Measurements from ENCODE around the gene CALML5. TPM values are rescaled to one million over a fixed set of nuclear protein-coding genes. Genes with fewer than 3 reads are reported as not detected.

Gene CALML5, protein sequence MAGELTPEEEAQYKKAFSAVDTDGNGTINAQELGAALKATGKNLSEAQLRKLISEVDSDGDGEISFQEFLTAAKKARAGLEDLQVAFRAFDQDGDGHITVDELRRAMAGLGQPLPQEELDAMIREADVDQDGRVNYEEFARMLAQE
- total RNA-seq, result not detected in 2 replicates

DNA sequence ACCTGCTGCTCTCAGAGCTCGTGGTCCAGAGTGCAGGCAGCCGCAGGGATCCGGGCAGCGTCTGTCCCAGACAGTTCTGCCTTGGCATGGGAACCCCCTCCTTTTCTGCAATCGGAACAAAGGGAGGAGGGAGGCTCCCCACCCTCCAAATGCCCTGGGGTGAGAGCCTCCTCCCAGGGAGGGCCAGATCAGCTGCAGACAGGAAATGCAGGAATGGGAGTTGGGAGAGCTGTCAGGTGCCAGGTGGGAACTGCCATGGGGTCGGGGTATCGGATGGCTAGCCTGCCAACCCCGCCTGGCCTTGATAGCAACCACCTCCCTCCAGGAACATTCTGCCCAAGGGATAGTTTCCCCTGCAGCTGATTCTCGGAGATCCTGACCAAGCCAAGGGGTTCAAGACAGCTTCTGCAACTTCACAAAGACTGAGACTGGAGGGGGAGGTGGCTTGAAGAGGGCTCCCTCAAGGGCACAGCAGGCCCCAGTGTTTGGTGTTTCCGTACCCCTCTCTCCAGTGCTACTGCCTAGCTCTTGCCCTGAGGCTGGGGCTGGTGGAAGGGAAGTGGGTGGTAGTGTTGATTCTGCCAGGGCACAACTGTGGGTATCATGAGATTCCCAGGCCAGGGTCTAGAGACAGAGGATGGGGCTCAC is at the start of gene CALML5:
TSS of gene CALML5 (minus strand) at position 78 of the 648 bp plus-strand sequence. CDS start 132 bp downstream, outside the sequence.
- intact Hi-C loops (cut with micrococcal nuclease), result no loop called here

DNA sequence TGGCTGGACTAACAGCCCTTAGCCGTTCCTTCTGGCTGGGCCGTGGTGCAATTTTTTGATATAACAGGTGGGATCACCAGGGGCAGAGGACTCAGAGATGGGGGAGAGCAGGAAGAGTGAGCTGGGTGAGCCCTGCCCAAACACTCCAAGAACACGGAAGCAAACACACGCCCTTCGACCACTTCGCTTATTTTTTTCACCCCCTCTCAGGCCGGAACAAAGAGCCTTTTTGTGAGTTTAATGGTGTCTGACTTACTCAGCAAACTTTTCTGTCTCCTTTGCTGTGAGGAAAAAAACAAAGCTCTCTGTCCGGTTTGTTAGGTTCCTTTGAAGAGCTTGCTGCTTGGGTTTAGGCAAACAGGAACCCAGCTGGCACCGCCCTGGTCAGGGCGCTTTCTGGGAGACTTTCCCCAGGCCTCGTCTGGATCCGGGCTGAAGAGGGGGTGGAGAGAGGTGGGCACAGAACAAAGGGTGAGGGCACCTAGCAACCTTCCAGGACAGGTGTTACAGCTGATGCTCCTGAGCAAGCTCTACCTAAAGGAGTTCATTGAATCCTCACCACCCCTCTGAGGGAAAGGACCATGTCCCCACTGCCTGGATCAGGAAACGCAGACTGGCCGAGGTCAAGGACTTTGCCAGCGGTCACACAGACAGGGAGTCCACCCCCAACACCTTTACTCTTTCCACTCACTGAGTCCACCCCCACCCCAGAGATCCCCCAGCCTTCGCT is 48.7 kb upstream of the CALML5 start:
- intact Hi-C loops (cut with micrococcal nuclease), result loop anchor here (5.0 kb wide), 1 partner anchor 74 kb away; no protein-coding TSS in a partner anchor

DNA sequence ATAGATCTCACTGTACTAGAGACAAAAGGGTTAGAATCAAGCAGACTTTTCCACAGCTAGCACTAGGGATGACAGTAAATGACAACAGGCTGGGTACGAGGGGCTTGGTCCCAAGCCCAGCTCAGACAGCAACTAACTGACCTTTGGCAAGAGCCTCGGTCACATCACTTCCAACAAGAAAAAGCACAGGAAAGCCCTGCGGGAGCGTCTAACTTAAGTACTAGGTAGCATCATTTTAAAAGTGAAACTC is 48.2 kb upstream of the CALML5 start:
- intact Hi-C loops (cut with micrococcal nuclease), result loop anchor here (5.0 kb wide), 1 partner anchor 75 kb away; no protein-coding TSS in a partner anchor

GRCh38 chr10:5546891-5547680 is 47.7 kb upstream of the CALML5 start:
- intact Hi-C loops (cut with micrococcal nuclease), result loop anchor here (5.0 kb wide), 1 partner anchor 75 kb away; no protein-coding TSS in a partner anchor

- intact Hi-C loops (cut with micrococcal nuclease), result loop anchor here (5.0 kb wide), 1 partner anchor 76 kb away; no protein-coding TSS in a partner anchor
Observed at GRCh38 chr10:5545778-5546710, 46.7 kb upstream of the CALML5 start.

- intact Hi-C loops (cut with micrococcal nuclease), result loop anchor here (5.0 kb wide), 1 partner anchor 77 kb away; no protein-coding TSS in a partner anchor
Observed at GRCh38 chr10:5545426-5545777, 46.0 kb upstream of the CALML5 start.

DNA sequence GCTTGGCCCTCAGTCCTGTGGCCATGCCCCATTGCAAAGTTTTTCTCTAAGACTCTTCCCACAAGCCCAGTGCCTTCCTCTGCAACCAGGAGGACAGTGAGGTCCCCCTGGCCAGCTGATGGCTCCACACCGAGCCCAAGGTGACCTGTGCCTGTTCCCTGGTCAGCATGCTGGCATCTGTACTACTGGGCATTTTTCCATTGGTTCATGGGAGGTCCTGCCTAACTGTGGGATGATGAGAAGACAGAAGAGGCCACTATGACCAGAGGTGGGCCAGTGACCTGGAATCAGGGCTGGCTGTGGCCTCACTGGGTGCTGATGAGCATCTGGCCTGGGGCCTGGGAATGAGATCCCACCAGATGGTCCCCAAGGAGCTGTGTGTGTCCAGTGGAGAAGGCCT is 45.6 kb upstream of the CALML5 start:
- intact Hi-C loops (cut with micrococcal nuclease), result loop anchor here (5.0 kb wide), 1 partner anchor 77 kb away; no protein-coding TSS in a partner anchor

- intact Hi-C loops (cut with micrococcal nuclease), result no loop called here
Observed at GRCh38 chr10:5544216-5544805, 44.9 kb upstream of the CALML5 start.

- intact Hi-C loops (cut with micrococcal nuclease), result no loop called here
Observed at GRCh38 chr10:5543623-5544022, 44.3 kb upstream of the CALML5 start.

GRCh38 chr10:5542100-5542499 is 42.7 kb upstream of the CALML5 start:
- intact Hi-C loops (cut with micrococcal nuclease), result no loop called here

DNA sequence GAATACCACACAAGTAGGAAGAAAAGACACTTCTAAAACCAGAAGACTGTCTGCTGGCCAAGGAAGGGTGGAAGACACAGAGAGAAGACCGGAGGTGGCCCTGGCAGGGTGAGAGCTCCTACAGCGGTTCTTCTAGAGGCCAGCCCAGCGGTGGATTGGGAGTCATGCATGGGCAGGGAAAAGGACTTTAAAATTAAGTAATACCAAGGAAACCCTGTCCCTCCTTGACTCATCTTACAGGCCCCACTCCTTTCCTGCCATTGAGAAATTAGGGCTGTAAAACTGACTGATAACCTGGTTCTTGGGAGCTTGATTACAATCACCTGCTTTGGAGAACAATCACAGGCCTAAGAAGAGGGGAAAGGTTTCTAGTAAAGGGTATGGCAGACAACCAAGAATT is 41.5 kb upstream of the CALML5 start:
- intact Hi-C loops (cut with micrococcal nuclease), result no loop called here

DNA sequence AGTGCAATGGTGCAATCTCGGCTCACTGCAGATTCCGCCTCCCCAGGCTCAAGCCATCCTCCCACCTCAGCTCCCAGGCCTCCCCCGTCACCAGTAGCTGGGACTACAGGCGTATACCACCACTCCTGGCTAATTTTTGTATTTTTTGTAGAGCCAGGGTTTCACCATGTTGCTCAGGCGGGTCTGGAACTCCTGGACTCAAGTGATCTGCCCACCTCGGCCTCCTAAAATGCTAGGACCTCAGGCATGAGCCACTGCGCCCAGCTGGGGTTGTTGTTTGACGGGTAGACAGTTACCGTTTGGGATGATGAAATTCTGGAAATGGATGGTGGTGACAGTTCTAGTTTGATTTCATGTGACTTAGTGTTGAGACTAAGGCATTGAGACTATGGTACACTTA is 40.7 kb upstream of the CALML5 start:
- intact Hi-C loops (cut with micrococcal nuclease), result no loop called here

DNA sequence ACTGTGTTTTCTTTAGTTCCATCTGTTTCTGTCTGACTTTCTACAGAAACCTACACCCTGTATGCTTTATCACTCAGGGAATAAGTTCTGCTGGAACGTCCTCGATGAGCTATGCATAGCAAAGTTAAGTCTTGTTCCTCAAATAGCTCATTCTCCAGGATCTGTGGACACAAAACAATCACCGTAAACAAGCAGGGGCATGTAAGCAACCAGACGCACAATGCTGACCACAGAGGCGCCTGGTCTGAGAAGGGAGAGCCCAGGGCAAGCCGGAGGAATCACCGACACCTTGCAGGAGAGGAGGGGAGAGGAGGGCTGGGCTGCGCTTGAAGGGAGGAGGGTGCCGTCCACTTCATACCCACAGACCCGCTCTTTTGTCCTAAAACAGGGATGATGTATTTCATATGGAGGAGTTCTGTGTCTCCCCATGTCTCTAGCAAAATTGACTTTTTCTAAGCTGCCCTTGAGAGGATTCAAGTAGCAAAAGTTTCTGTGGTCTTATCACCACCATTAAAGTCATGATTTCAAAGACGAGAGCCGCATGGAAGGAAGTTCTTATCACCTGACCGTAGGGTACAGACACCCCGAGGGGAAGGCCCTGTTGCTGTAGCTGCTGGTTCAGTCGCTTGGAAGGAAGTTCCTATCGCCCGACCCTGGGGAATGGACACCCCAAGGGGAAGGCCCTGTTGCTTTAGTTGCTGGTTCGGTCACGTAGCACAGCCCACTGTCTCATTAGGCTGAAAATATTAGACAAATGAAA is 39.7 kb upstream of the CALML5 start:
- intact Hi-C loops (cut with micrococcal nuclease), result no loop called here

- intact Hi-C loops (cut with micrococcal nuclease), result no loop called here
Observed at GRCh38 chr10:5538446-5538845, 39.1 kb upstream of the CALML5 start.

DNA sequence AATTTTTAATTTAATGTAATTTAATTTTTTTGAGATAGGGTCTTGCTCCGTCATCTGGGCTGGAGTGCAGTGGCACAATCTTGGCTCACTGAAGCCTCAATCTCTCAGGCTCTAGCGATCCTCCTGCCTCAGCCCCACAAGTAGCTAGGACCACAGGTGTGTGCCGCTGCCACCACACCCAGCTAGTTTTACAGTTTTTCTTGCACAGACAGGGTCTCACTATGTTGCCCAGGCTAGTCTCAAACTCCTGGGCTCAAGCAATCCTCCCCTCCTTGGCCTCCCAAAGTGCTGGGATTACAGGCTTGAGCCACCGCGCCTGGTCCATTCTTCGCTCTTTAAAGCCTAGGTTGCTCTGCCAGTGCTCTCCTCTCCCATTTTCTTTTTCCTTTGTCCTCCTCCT is 38.3 kb upstream of the CALML5 start:
- intact Hi-C loops (cut with micrococcal nuclease), result no loop called here

GRCh38 chr10:5536486-5537081 is 37.2 kb upstream of the CALML5 start:
- intact Hi-C loops (cut with micrococcal nuclease), result no loop called here

DNA sequence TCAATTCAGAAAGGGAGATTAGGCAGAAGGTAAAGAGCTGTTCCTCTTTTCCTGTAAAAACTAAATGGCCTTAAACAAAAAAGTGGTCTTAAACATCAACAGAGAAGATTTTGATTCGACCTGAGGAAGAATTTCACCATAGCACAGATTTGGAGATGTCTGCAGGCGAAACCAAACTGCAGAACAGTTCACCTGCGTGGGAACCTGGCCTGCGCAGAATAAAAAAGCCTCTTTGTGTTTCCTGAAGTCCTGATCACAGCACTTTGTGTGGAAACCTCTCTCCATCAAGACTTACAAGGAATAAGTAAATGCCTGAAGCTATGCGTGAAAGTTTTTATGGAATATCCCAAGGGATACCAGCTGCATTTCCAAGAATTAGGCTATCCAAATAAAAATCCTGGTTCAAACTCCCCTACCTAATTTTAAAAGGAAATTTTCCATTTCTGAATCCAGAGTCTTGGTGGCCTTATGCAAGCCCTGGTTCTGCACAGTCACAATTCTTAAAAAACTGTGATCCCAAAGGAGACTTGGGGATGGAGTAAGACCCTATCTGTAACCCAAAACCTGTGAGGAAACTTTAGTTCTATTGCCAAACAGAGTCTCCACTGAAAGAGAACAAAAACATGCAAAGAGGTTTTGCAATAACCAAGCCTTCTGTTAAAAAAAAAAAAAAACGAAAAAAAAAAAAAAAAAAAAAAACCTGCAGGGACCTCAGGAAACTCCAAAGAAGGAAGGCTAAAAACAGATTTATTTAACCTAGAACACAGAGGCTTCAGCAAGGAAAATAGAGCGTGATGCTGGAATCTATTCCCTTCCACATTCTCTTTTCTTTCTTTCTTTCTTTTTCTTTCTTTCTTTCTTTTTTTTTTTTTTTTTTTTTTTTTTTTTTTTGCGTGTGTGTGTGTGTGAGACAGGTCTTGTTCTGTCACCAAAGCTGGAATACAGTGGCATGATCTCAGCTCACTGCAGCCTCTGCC is 35.8 kb upstream of the CALML5 start:
- intact Hi-C loops (cut with micrococcal nuclease), result no loop called here
